HG03558 (cell line): ENCODE data around the gene WDR76.
"Not testable (repeated sequence)": the region's sequence is repeated elsewhere in the genome, so short reads cannot be mapped to it uniquely, and the experiment has no call there.

Source experiments
- ATAC-seq: cut with Tn5 transposase; IDR thresholded peaks from one replicate; pipeline ENCODE4 v1.9.1; 2021; ENCODE audit warnings: moderate number of reproducible peaks; ENCODE audit not compliant: unreplicated experiment; ENCODE audit errors: extremely low read depth

Gene WDR76

GRCh38 chr15:43826508-43827341 lies at the start of gene WDR76:
Gene WDR76, plus strand, starts transcription at chr15:43827002. Its CDS starts 31 bp downstream, at chr15:43827033.
- ATAC-seq = no peak

GRCh38 chr15:43777267-43777914 lies 49.4 kb upstream of the WDR76 start:
- no peak for ATAC-seq

GRCh38 chr15:43779016-43779415 lies 47.8 kb upstream of the WDR76 start:
- ATAC-seq = no peak

GRCh38 chr15:43789409-43789808 lies 37.4 kb upstream of the WDR76 start:
- no peak for ATAC-seq

DNA sequence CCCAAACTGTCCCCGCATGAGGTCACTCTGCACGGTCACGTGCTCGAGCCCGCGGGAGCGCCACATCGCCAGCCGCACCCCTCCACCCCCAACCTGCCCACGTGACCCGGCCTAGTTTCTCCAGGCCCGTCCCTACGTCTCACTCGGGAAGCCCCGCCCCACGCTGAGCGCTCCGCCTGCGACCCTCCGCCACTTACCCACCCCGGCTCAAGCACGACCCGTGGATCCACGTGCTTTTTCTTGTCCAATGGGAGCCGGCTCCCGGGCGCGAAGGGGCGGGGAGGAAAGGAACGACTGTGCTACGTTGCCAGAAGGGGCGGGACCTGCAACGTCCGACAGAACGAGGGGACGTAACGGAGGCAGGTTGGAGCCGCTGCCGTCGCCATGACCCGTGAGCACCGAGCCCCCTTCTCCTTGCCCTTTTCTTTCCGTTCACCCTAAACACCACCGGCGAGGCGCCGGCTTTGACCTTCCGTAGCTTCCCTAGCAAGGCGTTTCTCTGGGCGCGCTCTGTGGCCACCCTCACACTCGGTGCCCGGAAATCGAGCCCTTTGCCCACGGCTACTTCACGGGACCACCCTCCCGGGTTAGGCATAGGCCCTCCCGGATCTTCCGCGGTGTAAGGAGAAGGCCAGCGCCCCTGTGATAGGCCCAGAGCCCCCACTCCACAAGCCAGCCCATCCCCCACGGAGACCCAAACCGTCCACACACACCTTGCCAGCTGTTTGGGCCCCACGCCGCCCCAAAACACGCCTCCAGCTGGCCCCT lies 34.6 kb upstream of the WDR76 start, which contains the start of gene SERF2:
Gene SERF2 (plus strand): TSS at position 328 of the 768 bp plus-strand sequence. CDS start 57 bp downstream, at position 385.
- ATAC-seq = peak; percentile 70

- ATAC-seq = no peak
Observed at GRCh38 chr15:43792761-43793476, 33.9 kb upstream of the WDR76 start.

- ATAC-seq = no peak
Observed at GRCh38 chr15:43793647-43794046, 33.2 kb upstream of the WDR76 start.

GRCh38 chr15:43794269-43795037 lies 32.3 kb upstream of the WDR76 start:
- ATAC-seq = no peak

DNA sequence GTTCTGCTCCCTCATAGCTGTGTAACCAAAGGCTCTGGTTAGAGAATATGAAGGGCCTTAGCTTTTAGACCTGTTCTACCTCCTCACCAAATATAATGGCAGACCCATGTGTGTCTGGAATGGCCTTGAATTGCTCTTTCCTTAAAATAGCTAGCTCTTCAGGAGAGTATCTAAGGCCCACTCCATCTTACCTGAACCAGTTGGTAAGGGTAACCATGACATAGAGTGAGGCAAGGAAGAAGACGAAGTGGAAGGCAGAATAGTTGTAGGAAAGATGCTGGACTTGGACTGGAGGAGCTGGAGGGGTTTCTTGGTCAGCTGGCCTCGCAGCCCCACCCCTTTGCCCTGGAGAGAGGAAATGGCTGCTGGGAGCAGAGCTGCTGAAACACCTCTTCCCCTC lies 31.6 kb upstream of the WDR76 start:
- ATAC-seq = no peak

- no peak for ATAC-seq
Observed at GRCh38 chr15:43795997-43796396, 30.8 kb upstream of the WDR76 start.

DNA sequence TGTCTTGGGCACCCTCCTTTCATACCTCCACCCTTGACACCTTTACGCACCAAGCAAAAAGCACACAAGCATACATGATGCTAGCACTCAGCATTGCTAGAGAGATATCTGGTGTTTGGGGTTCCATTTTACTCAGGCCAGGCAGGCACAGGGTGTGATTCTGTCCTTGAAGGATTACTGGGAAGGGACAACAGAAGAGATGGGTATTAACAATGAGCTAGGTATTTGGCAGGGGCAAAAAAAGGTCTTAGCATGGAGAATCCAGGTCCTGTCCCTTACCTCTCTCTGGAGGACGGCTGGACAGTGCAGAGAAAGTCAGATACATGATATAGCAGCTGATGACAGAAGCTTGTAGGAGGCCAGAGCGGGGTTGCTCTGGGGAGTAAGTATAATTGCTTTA lies 30.2 kb upstream of the WDR76 start:
- no peak for ATAC-seq

GRCh38 chr15:43799209-43799944 lies 27.4 kb upstream of the WDR76 start:
- no peak for ATAC-seq

GRCh38 chr15:43799945-43800285 lies 26.9 kb upstream of the WDR76 start, which contains the start of gene SERINC4:
Gene SERINC4, minus strand, starts transcription at chr15:43800220. Its CDS starts 234 bp downstream, at chr15:43799986.
- no peak for ATAC-seq

- peak; percentile 53 for ATAC-seq
Observed at GRCh38 chr15:43800286-43801141, 26.3 kb upstream of the WDR76 start, which contains the start of gene HYPK. Gene HYPK, plus strand, starts transcription at chr15:43800599. Its CDS starts 24 bp downstream, at chr15:43800623.

GRCh38 chr15:43802676-43803075 lies 24.1 kb upstream of the WDR76 start:
- ATAC-seq = not testable (repeated sequence)

- no peak for ATAC-seq
Observed at GRCh38 chr15:43808435-43808950, 18.3 kb upstream of the WDR76 start.

DNA sequence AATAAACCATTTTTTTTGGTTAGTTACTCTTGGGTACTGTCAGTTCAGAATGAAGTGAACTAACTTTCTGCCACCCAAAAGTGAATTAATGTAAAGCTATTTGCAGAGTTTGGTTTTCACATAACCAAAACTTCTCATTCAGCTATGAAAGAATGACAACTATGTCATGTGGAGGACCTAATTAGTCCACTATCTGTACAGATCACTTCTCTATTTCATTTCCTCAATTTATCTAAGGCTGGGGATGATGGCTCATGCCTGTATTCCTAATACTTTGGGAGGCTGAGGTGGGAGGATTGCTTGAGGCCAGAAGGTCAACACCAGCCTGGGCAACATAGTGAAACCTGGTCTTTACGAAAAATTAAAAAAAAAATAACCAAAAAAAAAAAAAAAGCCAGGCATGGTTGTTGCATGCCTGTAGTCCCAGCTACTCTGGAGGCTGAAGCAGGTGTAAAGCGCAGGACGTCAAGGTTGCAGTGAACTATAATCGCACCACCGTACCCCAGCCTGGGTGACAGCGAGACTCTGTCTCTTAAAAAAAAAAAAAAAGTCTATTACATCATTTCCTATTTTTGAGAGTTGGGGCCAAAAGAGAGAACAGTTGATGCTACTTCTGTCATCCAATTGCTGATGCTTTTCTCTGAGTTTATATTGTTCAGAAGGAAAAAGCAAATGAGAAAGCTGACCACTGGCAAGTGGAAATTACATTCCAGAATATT lies 17.7 kb upstream of the WDR76 start:
- ATAC-seq = no peak
